NCI-H82 (cell line): ENCODE data around the gene MESP1.

Experiments
- DNase-seq: peaks from one replicate; lab custom pipeline; 2025; lab: John Stamatoyannopoulos, UW

Gene MESP1

DNA sequence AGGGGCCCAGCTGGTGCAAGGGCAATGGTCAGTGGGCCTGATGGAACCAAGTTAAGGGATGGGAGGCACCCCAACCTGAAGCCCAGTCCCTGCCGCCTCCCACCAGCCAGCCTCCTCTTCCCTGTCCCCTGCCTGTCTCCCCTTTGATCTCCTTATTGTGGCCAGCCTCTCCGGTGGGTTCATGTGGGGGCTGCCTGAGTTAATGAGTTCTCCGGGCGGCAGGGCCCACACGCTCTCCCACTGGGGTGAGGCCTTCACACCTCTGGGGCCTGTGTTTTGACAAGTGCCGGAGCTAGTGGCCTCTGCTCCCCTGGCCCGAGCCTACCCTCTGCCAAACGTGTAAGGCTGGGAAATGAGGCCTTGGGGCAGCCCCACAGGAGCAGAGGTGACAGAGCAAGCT lies 7.2 kb upstream of the MESP1 start:
- DNase-seq: no peak

GRCh38 chr15:89756897-89757296 lies 5.8 kb upstream of the MESP1 start:
- no peak for DNase-seq

DNA sequence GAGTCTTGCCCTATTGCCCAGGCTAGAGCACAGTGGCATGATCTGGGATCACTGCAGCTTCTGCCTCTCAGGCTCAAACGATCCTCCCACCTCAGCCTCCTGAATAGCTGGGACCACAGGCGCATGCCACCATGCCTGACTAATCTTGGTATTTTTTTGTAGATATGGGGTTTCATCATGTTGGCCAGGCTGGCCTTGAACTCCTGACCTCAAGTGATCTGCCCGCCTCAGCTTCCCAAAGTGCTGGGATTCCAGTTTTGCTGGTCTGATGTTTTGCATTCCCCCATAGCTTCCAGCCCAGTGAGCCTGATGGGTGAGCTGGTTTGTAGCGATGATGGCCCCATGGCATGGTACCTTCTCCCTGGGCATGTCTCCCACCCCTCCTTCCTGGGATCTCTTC lies 4.7 kb upstream of the MESP1 start:
- DNase-seq: no peak

DNA sequence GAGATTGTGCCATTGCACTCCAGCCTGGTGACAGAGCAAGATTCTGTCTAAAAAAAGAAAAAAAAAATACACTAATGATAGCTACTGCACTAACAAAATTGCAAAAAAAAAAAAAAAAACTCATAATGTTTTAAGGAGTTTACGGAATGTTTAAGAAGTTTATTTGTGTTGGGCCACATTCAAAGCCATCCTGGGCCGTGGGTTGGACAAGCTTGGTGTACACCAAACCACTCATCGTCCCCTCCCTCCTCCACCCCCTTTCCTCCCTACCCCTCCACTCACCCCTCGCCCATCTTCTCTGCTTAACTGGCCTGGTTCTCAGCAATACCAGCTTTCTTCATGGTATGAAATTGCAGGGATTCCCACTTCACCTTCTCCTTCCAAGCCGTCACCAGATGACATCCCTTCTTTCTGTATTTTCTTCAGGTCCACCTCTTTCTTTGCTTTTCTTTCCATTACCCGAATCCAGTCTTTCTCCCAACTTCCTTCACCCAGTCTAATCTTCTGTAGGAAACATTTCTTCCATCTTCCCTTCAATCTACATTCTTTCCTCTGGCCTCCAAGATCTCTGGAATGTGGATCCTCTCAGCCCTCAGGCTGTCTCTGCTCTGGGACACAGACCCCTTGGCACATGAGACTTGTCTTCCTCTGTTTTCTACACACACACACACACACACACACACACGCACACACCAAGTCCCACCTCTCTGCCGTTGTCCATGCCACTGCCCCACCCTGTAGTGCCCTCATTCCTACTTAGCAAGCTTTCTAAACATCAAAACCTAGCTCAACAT lies 3.5 kb upstream of the MESP1 start:
- no peak for DNase-seq

DNA sequence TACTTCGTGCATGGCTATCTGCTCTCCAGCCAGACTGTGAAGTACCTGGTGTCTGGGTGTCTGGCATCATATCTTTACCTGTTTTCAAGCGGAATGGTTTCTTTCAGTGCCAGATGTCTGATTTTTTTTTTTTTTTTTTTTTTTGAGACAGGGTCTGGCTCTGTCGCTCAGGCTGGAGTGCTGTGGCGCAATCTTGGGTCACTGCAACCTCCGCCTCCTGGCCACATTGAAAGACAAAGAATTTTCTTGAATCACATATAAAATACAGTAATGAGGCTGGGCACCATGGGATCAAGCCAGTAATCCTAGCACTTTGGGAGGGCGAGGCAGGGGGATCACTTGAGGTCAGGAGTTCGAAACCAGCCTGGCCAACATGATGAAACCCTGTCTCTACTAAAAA lies 2.8 kb upstream of the MESP1 start:
- no peak for DNase-seq

DNA sequence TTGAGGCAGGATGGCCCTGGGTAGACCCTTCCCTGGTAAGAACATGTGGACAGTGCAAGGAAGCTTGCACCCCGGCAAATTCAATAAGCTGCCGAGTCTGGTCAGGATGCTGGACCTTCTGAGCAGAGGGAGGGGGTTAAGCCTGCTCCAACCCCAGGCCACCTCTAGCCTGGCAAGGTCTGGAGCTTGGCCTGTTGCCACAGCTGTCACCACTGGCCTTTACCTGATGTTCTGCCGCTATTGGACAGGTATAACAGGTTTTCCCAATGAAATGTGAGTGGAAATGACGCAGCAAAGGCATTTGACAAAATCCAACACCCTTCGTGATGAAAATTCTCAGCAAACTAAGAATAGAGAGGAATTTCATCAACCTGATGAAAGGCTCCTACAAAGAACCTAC lies 699 bp upstream of the MESP1 start:
- DNase-seq: no peak

- no peak for DNase-seq
Observed at GRCh38 chr15:89749951-89750559, 994 bp downstream of the MESP1 start.

DNA sequence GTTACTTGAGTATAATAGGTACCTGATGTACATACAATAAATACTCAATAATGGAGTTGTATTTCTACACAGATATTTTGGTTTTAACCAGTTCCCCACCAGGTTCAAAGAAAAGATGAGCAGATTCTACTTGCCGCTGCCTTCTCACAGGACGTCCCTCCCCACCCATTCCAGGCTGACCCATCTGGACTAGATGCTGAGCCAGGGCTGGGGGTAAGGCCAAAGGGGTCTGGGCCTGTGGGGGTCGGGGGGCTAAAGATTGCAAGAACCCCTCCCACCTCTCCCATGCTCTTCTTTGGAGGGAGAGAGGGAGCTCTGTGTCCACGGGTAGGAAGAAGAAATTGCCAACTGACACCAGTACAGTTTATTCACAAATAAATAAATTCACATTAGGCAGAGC lies 1.5 kb downstream of the MESP1 start:
- no peak for DNase-seq

DNA sequence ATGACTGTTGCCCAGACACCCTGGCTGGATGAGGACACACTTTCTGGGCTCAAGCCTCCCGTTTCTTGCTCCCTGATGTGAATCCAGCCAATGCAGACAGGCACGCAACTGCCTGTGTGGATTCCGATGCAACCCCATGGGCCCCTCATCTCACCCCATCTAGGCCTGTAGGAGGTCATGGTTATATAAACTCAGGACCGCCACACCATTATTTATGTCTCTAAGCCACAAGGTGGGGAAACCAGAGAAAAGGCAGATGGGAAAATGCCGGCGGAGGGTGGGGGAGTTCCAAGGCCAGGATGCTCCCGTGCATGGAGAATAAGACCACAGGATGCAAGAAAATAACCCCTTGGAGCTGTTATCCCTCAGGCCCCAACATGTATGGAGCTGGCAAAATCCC lies 2.0 kb downstream of the MESP1 start:
- DNase-seq: no peak

- no peak for DNase-seq
Observed at GRCh38 chr15:89747708-89748682, 3.1 kb downstream of the MESP1 start.

DNA sequence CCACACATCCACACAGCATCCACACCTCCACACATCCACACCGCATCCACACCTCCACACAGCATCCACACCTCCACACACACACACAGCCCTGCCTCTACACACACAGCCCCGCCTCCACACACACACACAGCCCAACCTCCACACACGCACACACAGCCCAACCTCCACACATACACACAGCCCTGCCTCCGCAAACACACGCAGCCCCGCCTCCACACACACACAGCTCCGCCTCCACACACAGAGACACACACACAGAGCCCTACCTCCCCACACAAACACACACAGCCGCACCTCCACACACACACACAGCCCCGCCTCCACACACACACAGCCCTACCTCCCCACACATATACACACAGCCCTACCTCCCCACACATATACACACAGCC lies 4.7 kb downstream of the MESP1 start:
- DNase-seq: no peak

- no peak for DNase-seq
Observed at GRCh38 chr15:89745768-89746167, 5.3 kb downstream of the MESP1 start.

DNA sequence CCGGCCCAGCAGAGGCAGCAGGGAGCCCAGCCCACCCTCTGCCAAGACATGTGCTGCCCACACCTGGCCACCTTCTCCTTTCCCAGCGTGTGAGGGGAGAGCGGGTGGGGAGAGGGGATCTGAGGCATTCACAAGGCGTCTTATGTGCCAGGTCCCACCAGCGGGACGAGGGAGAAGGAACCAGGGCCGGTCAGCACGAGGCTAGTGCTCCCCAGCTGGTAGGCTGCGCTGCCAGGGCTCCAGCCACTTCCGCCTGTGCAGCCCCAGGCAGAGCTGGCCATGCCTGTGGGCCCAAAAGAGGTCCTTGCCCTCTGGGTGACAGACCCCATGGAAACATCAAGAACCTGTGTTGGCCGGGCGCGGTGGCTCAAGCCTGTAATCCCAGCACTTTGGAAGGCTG lies 5.9 kb downstream of the MESP1 start:
- DNase-seq: no peak

DNA sequence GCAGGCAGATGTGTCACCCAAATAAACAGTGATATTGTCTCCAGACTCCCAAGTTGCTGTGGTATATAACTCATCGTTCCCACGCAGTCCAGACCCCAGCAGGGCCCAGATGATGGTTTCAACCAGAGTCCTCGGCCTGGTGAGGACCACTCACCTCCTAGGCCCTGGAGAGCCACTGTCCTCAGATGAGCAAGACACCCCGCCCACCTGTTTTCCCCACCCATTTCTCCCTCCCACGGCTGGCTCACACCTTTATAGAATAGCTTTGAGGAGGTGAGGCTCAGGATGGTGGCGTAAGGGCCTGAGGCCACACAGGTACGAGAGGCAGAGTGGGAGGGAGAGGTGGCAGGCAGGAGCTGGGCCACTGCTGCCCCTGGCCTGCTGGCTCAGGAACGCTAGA lies 7.5 kb downstream of the MESP1 start:
- DNase-seq: no peak

GRCh38 chr15:89743011-89743410 lies 8.0 kb downstream of the MESP1 start:
- DNase-seq: no peak

GRCh38 chr15:89740137-89740536 lies 10.9 kb downstream of the MESP1 start:
- DNase-seq: peak; percentile 92

DNA sequence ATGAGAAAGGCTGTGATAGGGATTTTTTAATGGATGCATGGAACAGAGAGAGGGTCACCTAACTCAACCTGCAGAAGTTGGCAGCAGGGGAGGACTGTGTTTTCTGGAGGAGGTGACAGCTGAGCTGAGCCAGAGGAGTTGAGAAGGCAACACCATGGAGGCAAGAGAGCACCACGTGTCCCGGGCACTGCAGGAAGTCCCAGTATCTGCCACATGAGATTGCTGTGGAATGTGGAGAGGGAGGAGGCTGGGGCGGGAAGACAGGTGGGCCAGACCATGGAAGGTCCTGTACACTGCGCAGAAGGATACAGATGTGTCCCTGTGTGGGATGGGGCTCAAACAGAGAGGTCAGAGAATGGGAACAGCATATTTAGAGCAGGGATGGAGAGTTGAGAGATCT lies 15.3 kb downstream of the MESP1 start:
- no peak for DNase-seq

- DNase-seq: no peak
Observed at GRCh38 chr15:89732451-89733172, 18.4 kb downstream of the MESP1 start.

DNA sequence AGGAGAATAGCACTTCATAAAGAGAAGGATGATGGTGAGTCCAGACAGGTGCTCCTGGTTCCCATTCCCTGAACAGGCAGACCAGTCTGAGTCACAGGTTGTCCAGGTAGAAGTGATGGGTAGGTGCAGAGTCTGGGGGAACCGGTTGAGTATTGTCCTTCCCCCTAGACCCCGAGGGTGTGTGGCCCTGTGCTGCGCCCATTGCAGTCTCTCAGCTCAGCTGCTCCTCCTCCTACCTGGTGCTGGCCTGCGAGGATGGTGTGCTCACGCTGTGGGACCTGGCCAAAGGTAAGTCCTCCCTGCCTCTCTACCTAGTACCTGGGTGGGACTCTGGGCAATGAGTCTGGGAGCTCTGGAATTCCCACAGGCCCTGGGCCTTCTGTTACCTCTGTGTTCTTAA lies 19.8 kb downstream of the MESP1 start:
- DNase-seq: no peak

- DNase-seq: no peak
Observed at GRCh38 chr15:89728254-89728653, 22.8 kb downstream of the MESP1 start.

GRCh38 chr15:89725064-89725463 lies 26.0 kb downstream of the MESP1 start:
- no peak for DNase-seq

GRCh38 chr15:89724621-89725020 lies 26.4 kb downstream of the MESP1 start:
- DNase-seq: no peak
